Neural progenitor cell (in vitro differentiated cells): ENCODE data around the gene RGL2.

Experiments used
- CTCF ChIP-seq: fragments of 200-600 bp; sonication (generic); IDR thresholded peaks from 2 replicates; pipeline ENCODE4 v1.5.1; 2017; ENCODE audit warnings: antibody characterized with exemption, mild to moderate bottlenecking
- EZH2 ChIP-seq: fragments of 200-600 bp; sonication (generic); IDR thresholded peaks from 2 replicates; pipeline ENCODE4 v1.6.1; 2017; ENCODE audit warnings: antibody characterized with exemption, mild to moderate bottlenecking, moderate library complexity
- EZH2phosphoT487 ChIP-seq: fragments of 200-600 bp; sonication (generic); IDR thresholded peaks from 2 replicates; pipeline ENCODE4 v1.6.1; 2017; ENCODE audit warnings: antibody characterized with exemption

DNA sequence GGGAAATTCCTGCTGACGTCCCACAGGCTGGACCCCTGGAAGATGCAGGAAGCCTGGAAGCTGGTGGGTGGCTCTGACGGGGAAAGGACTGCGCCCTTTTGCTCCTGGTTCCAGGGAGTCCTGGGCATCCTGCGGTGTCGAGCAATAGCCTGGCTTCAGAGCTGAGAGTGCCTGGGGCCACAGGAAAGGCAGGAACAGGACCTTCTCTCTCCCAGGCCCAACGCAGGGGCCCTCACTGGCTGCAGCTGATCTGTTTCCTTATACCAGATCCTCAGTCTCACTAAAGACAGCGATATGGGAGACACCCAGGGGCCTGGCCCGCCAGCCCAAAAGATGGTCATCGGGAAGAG is 20.4 kb downstream of the RGL2 start:
- no peak for TF ChIP-seq CTCF
- TF ChIP-seq EZH2 = no peak
- no peak for TF ChIP-seq EZH2phosphoT487
